ENCODE data around the gene KCNQ1OT1.

DNA sequence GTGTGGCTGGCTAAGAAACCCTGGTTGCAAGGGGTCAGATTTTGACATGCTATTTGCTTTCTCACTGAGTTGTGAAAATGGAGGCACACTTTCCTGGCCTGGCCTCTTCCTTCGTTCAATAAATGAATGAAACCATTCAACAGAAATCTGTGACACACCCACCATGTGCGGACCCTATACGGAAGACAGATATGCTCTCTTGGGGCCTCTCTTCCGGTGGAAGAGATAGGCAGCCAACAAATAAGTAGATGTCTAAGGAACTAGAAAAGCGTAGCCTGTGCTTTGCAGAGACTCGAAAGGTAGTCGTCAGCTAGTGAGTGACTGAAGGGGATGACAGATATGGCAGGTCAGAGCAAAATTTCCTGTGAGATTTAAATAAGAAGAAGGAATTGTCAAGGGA lies 5.3 kb downstream of the KCNQ1OT1 start:
- TF ChIP-seq, protein P1, sequence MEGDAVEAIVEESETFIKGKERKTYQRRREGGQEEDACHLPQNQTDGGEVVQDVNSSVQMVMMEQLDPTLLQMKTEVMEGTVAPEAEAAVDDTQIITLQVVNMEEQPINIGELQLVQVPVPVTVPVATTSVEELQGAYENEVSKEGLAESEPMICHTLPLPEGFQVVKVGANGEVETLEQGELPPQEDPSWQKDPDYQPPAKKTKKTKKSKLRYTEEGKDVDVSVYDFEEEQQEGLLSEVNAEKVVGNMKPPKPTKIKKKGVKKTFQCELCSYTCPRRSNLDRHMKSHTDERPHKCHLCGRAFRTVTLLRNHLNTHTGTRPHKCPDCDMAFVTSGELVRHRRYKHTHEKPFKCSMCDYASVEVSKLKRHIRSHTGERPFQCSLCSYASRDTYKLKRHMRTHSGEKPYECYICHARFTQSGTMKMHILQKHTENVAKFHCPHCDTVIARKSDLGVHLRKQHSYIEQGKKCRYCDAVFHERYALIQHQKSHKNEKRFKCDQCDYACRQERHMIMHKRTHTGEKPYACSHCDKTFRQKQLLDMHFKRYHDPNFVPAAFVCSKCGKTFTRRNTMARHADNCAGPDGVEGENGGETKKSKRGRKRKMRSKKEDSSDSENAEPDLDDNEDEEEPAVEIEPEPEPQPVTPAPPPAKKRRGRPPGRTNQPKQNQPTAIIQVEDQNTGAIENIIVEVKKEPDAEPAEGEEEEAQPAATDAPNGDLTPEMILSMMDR (IDR thresholded peaks at IDR 0.05; ENCODE audit: low read length): no peak
- no peak for TF ChIP-seq EZH2 (optimal IDR thresholded peaks at IDR 0.05; ENCODE audit: low read depth, low read length)
